Duodenal mucosa (tissue), 2 donors: ENCODE measurements around the gene MGAT4B.

ENCODE experiments used
- H3K27ac ChIP-seq: one replicate; pipeline ENCODE4 v1.7.0; 2013; ENCODE audit warnings: low read depth, low read length
- H3K27me3 ChIP-seq, 2 donors: one replicate each; pipeline ENCODE4 v1.7.0; 2013; ENCODE audit warnings: low read length in 2 of 2, control low read depth in 1 of 2; ENCODE audit not compliant: insufficient read depth in 2 of 2, control insufficient read depth in 1 of 2
- H3K36me3 ChIP-seq, 2 donors: one replicate each; pipeline ENCODE4 v1.7.0; 2013; ENCODE audit warnings: low read length in 2 of 2, control low read depth in 1 of 2; ENCODE audit not compliant: insufficient read depth in 2 of 2, control insufficient read depth in 1 of 2
- H3K4me1 ChIP-seq, 2 donors: one replicate each; pipeline ENCODE4 v1.7.0; 2013; ENCODE audit warnings: low read length in 2 of 2, control low read depth in 1 of 2; ENCODE audit not compliant: insufficient read depth in 2 of 2, control insufficient read depth in 1 of 2
- H3K4me3 ChIP-seq, 2 donors: one replicate each; pipeline ENCODE4 v1.7.0; 2013; ENCODE audit warnings: low read length in 2 of 2, low read depth in 1 of 2
- H3K9ac ChIP-seq, 2 donors: one replicate each; pipeline ENCODE4 v1.7.0; 2013; ENCODE audit warnings: low read length in 2 of 2, low read depth in 1 of 2
- H3K9me3 ChIP-seq, 2 donors: one replicate each; pipeline ENCODE4 v1.7.0; 2013; ENCODE audit warnings: low read length in 2 of 2, control low read depth in 1 of 2; ENCODE audit not compliant: control insufficient read depth in 1 of 2

Gene MGAT4B

GRCh38 chr5:179806250-179807048 lies at the start of gene MGAT4B:
Gene MGAT4B, minus strand, starts transcription at chr5:179806866. Its CDS starts 283 bp downstream, at chr5:179806583.
- H3K4me1 ChIP-seq: peaks cover 39 to 43% of the 10 kb centered on the region in 2 donors
- H3K4me3 ChIP-seq: peak within 1 kb of the TSS; percentile 77 to 80

GRCh38 chr5:179854356-179854755 lies 47.7 kb upstream of the MGAT4B start:
- Histone ChIP-seq H3K27ac (no peak overlapping the region), H3K4me3 (no peak overlapping the region), H3K36me3 (peaks cover 21 to 31% of the 10 kb centered on the region in 2 donors), H3K9me3 (no peaks in the 10 kb centered on the region), H3K4me1 (peaks cover 0 to 5% of the 10 kb centered on the region in 2 donors), H3K9ac (no peak overlapping the region), H3K27me3 (no peaks in the 10 kb centered on the region)

More at GRCh38 chr5:179806250-179807048, at the start of gene MGAT4B:
- H3K36me3 ChIP-seq: peaks cover 5 to 10% of the 10 kb centered on the region in 2 donors
- H3K9me3 ChIP-seq: no peaks in the 10 kb centered on the region
- no peaks in the 10 kb centered on the region for H3K27me3 ChIP-seq
- H3K9ac ChIP-seq: peak within 1 kb of the TSS; percentile 73 to 86
- H3K27ac ChIP-seq: peak within 1 kb of the TSS; percentile 95

- H3K36me3 ChIP-seq: peaks cover 21 to 43% of the 10 kb centered on the region in 2 donors
- no peaks in the 10 kb centered on the region for H3K9me3 ChIP-seq
- no peak overlapping the region for H3K9ac ChIP-seq
- no peak overlapping the region for H3K4me3 ChIP-seq
- H3K4me1 ChIP-seq: peaks cover 0 to 5% of the 10 kb centered on the region in 2 donors
- no peaks in the 10 kb centered on the region for H3K27me3 ChIP-seq
- H3K27ac ChIP-seq: no peak overlapping the region
Measured at GRCh38 chr5:179852993-179853547, 46.4 kb upstream of the MGAT4B start.

- Histone ChIP-seq H3K9ac (no peak overlapping the region), H3K4me1 (peaks cover 9 to 12% of the 10 kb centered on the region in 2 donors), H3K4me3 (no peak overlapping the region), H3K9me3 (no peaks in the 10 kb centered on the region), H3K27ac (no peak overlapping the region), H3K27me3 (no peaks in the 10 kb centered on the region), H3K36me3 (peaks cover 17 to 56% of the 10 kb centered on the region in 2 donors)
Measured at GRCh38 chr5:179841621-179842020, 35.0 kb upstream of the MGAT4B start.

GRCh38 chr5:179840766-179841165 lies 34.1 kb upstream of the MGAT4B start:
- Histone ChIP-seq H3K27me3 (no peaks in the 10 kb centered on the region), H3K27ac (no peak overlapping the region), H3K4me3 (no peak overlapping the region), H3K9me3 (no peaks in the 10 kb centered on the region), H3K36me3 (peaks cover 24 to 60% of the 10 kb centered on the region in 2 donors), H3K9ac (no peak overlapping the region), H3K4me1 (peaks cover 15 to 16% of the 10 kb centered on the region in 2 donors)

- H3K4me1 ChIP-seq: peaks cover 15 to 16% of the 10 kb centered on the region in 2 donors
Measured at GRCh38 chr5:179840321-179840720, 33.7 kb upstream of the MGAT4B start.

GRCh38 chr5:179839328-179840256 lies 32.9 kb upstream of the MGAT4B start:
- Histone ChIP-seq H3K9me3 (no peaks in the 10 kb centered on the region), H3K27ac (no peak overlapping the region), H3K4me1 (peaks cover 15 to 16% of the 10 kb centered on the region in 2 donors), H3K9ac (no peak overlapping the region), H3K27me3 (no peaks in the 10 kb centered on the region), H3K4me3 (no peak overlapping the region), H3K36me3 (peaks cover 24 to 58% of the 10 kb centered on the region in 2 donors)

More at GRCh38 chr5:179840321-179840720, 33.7 kb upstream of the MGAT4B start:
- Histone ChIP-seq H3K9ac (no peak overlapping the region), H3K9me3 (no peaks in the 10 kb centered on the region), H3K4me3 (no peak overlapping the region), H3K27ac (no peak overlapping the region), H3K36me3 (peaks cover 24 to 58% of the 10 kb centered on the region in 2 donors), H3K27me3 (no peaks in the 10 kb centered on the region)

- H3K27me3 ChIP-seq: no peaks in the 10 kb centered on the region
- peak overlapping the region in 1 of 2 donors; percentile 18 for H3K9ac ChIP-seq
- H3K4me1 ChIP-seq: peaks cover 15 to 16% of the 10 kb centered on the region in 2 donors
- no peak overlapping the region for H3K4me3 ChIP-seq
- H3K9me3 ChIP-seq: no peaks in the 10 kb centered on the region
- peaks cover 42 to 70% of the 10 kb centered on the region in 2 donors for H3K36me3 ChIP-seq
- peak overlapping the region; percentile 54 for H3K27ac ChIP-seq
Measured at GRCh38 chr5:179837076-179838011, 30.7 kb upstream of the MGAT4B start.
